GM19324 (cell line): ENCODE results near the gene CCDC8.
"Not testable (repeated sequence)": the region's sequence is repeated elsewhere in the genome, so short reads cannot be mapped to it uniquely, and the experiment has no call there.

ENCODE experiments used
- ATAC-seq: cut with Tn5 transposase; IDR thresholded peaks from one replicate; pipeline ENCODE4 v1.9.1; 2021; ENCODE audit warnings: mild to moderate bottlenecking, moderate library complexity; ENCODE audit not compliant: unreplicated experiment, low FRiP score

The CCDC8 gene

GRCh38 chr19:46384396-46384795, 29.0 kb downstream of the CCDC8 start:
- no peak for ATAC-seq

- ATAC-seq, result no peak
Observed at GRCh38 chr19:46383846-46384245, 29.5 kb downstream of the CCDC8 start.

- no peak for ATAC-seq
Observed at GRCh38 chr19:46383171-46383815, 30.1 kb downstream of the CCDC8 start.

- ATAC-seq, result no peak
Observed at GRCh38 chr19:46381756-46382345, 31.5 kb downstream of the CCDC8 start.

GRCh38 chr19:46381346-46381745, 32.0 kb downstream of the CCDC8 start:
- ATAC-seq, result no peak

- no peak for ATAC-seq
Observed at GRCh38 chr19:46380690-46381089, 32.7 kb downstream of the CCDC8 start.

GRCh38 chr19:46378268-46378667, 35.1 kb downstream of the CCDC8 start:
- no peak for ATAC-seq

GRCh38 chr19:46376241-46377153, 36.9 kb downstream of the CCDC8 start:
- no peak for ATAC-seq

GRCh38 chr19:46375476-46376067, 37.8 kb downstream of the CCDC8 start:
- not testable (repeated sequence) for ATAC-seq

GRCh38 chr19:46374536-46375475, 38.6 kb downstream of the CCDC8 start:
- ATAC-seq, result no peak

GRCh38 chr19:46373491-46374359, 39.6 kb downstream of the CCDC8 start:
- ATAC-seq, result no peak

GRCh38 chr19:46372901-46373490, 40.4 kb downstream of the CCDC8 start:
- no peak for ATAC-seq

- ATAC-seq, result no peak
Observed at GRCh38 chr19:46371371-46371901, 41.9 kb downstream of the CCDC8 start.

GRCh38 chr19:46369817-46370216, 43.5 kb downstream of the CCDC8 start:
- ATAC-seq, result no peak

GRCh38 chr19:46368116-46368515, 45.2 kb downstream of the CCDC8 start:
- ATAC-seq, result no peak

GRCh38 chr19:46367426-46367825, 45.9 kb downstream of the CCDC8 start:
- ATAC-seq, result no peak

- no peak for ATAC-seq
Observed at GRCh38 chr19:46366620-46367292, 46.6 kb downstream of the CCDC8 start.

GRCh38 chr19:46365561-46365960, 47.8 kb downstream of the CCDC8 start:
- ATAC-seq, result no peak
